ENCODE measurements around the gene BIRC7.

Gene BIRC7

DNA sequence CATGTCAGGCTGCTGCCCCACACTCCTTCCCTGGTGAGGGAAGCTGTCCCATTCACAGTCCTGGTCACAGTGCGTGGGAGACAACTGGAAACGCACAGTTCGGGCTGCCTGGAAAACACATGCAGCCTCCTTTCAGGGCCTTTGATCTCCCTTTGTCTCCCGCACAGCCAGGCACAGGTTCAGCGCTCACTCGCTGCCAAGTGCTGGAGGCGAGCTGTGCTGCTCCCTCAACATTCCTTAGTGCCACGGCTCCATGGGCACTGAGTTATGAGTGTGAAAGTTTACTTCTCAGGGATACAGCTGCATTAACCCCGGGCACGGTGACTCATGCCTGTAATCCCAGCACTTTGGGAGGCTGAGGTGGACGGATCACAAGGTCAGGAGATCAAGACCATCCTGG lies 28.8 kb upstream of the BIRC7 start:
- no peak for DNase-seq (ENCODE audit: low spot score)

DNA sequence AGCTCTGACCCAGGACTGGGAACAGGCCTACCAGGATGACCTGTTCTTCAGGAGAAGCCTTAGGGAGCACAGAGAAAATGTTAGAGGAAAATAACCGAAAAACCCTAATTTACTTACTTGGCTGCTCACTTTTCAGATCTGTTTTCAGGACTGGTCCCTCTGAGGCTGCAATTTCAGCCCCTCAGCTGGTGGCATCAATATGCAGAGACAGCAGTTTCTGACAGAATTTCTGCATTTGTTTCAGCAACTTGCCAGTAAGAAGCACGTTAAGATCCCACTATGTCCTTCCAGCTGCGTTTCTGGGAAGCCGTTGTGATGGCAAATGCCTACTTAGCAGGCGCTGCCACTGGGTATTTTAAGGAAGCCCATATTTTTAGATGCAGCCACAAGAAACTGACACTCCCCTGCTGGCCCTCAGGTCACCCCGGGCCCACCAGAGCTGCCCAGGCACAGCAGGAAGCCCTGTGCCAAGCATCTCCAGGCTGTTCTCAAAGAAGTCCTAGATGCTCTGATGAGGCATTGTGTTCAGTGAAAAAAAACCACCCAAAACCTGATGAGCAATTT lies 27.3 kb upstream of the BIRC7 start:
- DNase-seq (ENCODE audit: low spot score): no peak

DNA sequence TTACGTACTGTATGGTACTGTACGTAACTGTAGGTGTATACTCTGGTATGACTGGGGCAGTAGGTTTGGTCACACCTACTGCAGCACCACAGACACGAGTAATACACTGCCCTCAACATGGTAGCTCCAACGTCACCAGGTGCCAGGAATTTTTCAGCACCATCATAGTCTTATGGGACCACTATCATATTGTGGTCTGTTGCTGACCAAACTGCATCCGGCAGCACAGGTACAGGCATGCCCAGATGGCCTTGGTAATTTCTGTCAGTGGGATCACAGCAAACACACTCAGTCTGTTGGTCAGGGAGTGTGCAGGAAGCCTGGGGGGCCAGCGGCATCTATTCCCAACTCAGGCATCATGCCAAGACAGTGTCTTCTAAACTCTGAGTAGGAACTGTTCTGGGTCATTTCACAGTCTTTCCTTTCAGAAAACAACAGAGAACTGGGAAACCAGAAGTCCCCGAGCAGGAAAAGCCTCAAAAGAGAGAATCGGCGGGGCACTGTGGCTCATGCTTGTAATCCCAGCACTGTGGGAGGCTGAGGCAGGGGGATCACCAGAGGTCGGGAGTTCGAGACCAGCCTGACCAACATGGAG lies 25.6 kb upstream of the BIRC7 start:
- DNase-seq (ENCODE audit: low spot score): no peak

DNA sequence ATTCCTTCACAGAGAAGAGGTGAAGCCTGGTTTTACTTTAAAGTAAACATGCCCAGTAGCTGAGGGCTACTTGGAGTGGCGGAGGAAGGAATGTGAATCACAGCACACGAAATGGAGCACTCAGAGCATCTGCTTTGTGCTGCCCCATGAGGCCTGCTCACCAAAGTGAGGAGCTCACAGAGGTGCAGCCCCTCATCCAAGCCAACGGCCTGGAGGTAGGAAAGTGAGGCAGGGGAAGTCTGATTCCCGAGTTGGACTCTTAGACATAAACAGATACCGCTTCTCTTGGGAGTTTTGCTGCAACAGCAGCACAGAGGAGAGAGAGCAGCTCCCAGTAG lies 23.3 kb upstream of the BIRC7 start:
- no peak for DNase-seq (ENCODE audit: low spot score)

DNA sequence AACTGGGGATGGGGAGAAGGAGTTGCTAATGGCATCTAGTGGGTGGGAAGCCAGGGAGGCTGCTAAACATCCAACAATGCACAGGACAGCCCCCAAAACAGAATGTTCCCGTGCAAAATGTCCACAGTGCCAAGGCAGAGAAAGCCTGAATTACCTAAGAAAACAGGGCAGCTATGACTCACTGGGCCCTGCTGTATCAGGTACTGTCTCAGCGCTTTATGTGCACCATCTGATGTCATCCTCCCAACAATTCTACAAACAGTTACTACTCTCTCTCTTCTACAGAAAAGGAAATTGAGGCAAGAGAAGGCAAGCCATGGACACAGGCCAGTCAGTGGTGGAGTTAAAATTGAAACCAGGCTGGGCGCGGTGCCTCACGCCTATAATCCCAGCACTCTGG lies 22.9 kb upstream of the BIRC7 start:
- DNase-seq (ENCODE audit: low spot score): no peak

DNA sequence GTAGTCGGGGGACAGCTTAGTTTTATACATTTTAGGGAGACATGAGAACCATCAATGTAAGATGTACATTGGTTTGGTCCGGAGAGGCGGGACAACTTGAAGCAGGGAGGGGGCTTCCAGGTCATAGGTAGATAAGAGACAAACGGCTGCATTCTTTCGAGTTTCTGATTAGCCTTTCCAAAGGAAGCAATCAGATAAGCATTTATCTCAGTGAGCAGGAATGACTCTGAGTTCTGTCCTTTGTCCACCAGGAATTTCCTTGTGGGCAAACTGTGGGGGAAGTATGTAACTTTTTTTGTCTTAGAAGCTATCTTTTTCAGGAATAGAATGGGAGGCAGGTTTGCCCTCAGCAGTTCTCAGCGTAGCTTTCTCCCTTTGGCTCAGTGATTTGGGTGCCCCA lies 21.2 kb upstream of the BIRC7 start:
- no peak for DNase-seq (ENCODE audit: low spot score)

DNA sequence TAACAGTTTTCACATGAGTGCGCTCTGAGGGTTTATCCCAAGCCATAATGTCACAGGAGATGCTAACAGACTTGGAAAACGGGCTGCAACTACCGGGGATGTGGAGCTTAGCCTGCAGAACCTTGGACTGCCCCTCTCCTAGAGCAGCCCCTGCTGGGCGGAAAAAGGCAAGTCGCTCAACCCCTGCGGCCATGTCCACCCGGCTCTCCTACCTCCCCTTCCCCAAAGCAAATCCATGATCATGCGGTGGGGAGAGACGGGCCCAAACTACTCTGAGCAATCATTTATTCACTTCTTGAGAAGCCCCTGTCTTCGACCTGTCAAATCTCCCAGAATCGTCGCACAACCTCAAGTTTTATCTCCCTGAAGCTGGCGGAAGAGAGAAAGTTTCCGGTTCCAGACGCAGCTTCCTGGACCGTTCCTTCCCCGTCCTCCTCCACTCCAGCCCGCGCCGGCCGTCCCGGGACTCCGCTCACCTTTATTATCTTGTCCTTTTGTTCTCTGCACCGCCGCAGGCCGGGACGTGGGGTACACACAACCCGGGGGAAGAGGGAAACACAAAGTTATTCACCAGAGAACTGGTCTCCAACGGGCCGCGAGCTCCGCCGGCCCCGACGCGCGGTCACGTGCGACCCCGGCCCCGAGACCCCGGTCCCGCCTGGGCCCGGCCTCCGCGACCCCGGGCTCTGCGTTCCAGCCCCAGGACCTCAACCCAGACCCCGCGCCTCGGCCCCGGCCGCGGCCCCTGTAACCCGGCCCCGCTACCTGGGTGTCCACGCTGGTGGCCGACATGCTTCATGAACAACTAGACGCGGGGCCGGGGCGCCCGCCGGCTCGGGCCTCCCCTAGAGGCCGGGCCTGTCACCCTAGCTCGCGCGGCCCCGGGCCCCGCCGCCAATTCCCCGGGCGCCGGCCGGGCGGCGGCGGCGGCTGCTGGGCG lies 20.3 kb upstream of the BIRC7 start:
- peak; percentile 55 for DNase-seq (ENCODE audit: low spot score)

DNA sequence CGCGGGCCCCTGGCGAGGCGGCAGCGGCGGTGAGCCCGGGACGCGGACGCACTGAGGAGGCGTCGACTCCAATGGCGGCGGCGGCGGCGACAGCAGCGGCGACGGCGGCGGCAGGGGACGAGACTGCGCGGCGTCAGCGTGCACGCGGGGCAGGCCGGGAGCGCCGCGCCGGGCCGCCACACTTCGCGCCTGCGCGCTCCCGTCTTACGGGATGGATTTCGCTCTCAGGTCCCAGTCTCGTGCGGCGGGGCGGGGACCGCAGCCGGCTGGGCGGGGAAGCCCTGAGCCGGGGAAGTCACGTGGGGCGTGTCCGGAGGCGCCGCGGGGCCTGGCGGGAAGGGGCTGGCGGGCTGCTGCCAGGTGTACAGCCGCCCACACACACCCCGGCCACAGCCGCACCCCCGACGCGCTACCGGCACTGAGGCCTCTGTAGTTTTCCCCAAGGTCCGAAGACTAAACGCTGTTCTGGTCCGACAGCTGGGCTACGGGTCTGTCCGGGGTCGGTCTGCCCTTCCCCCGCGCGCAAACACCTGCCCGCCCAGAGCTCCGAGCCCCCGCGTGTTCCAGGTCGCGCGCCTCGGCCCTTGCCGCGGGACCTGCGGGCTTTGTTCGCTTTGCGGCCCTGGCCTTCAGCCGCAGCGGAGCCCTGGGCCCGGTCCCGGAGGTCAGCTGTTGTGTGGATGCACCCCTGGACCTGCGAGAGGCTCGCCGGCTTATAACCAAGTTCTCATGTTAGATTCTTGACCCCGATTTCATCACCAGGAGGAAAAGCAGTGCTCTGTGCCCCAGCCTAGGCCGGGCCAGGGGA lies 19.5 kb upstream of the BIRC7 start, which contains the start of gene YTHDF1:
Gene YTHDF1, minus strand, starts transcription at position 91 of the 808 bp plus-strand sequence. CDS start 239 bp downstream, outside the sequence.
- peak; percentile 96 for DNase-seq (ENCODE audit: low spot score)

DNA sequence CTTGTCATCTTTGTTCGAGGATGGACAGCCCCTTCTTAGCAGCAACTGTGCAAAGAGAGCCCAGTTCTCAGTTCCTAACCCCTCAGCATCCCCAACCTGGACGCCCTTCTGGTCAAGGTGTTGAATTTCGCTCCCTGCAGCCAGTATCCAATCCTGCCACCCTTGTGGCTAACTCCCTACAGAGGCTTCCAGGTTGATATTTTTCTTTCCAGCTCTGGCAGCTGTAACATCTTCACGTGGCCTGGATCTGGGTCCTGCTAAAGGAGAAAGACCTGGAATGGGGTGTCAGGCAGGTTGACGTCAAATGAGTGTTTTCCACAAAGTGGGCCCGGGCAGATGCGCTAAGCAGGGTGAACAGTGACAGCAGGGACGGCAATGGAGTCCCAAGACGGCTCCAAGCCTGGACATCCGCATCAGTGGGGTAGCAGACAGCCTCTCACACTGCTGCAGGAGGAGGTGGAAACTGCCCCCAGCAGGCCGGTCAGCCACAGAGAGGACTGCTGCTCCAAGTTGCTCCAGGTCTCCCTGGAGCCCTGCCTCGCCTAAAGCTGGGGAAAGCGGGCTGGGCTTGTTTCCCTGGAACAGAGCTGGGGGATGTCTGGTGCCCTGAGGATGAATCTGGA lies 18.7 kb upstream of the BIRC7 start:
- DNase-seq (ENCODE audit: low spot score): no peak

DNA sequence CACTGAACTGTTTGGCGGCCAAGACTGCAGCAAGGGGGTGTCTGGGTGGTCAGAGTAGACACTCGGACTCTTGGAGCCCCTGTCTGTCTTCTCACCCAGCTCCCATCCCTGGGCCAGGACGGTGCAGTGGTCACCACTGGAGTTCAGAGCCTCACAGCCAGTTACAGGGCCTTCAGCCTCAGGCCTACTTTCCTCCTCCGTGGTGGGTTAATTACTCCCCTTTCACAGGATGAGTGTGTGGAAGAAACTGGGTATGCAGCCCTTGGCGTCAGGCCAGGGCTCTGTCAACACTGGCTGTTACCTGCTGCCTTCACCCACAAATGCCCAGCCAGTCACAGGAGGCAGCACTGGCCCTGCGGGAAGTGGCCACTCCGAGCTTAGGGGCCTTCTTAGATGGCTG lies 18.0 kb upstream of the BIRC7 start:
- DNase-seq (ENCODE audit: low spot score): no peak

DNA sequence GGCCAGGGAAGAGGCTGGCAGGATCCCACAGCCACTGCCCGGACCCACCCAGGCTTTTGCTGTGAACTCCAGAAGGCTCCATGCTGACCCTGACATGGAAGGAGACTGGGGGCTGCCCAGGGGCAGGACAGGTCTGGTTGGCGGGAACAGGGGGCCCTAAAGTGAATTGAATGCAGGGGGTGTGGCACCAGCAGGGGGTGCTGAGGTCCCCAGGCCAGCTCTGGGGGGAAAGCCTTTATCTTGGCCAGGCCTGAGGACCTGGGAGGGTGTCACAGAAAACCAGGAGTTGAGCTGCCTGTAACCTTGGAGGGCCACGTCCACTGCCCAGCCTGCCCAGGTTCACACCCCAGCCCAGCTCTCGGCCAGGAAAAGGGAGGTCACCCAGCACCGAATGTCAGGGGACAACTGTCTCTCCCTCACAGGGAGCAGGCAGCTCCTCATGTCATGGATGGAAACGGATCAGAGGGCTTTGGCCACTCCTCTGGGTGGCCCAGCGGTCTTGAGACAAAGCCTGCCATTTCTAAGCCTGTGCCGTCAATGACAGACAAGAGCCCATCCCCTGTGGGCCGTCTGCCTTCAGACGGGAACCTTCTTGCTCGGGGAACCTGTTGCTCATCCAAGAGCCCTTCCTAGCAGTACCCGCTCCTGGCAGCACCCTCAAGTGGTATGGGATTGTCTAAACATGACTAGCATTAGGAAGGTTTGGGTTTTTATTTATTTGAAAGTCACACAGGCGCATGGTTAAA lies 16.8 kb upstream of the BIRC7 start:
- DNase-seq (ENCODE audit: low spot score): no peak

DNA sequence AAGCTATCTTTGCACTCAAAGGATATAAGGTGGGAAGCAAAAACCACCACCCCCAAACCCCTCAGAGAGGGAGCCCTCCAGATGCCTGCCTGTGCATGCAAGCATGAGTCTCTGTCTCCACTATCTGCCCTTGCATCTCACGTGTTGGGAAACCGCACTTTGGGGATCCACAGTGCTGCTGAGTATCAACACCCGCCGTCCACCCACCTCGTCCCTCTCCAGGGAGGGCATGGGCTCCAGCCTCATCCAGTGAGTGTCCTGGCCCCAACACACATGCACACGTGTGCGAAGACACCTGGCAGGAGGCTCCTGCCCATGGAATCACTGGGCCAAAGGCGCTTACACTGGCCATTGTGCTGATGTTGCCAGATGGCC lies 16.3 kb upstream of the BIRC7 start:
- no peak for DNase-seq (ENCODE audit: low spot score)

DNA sequence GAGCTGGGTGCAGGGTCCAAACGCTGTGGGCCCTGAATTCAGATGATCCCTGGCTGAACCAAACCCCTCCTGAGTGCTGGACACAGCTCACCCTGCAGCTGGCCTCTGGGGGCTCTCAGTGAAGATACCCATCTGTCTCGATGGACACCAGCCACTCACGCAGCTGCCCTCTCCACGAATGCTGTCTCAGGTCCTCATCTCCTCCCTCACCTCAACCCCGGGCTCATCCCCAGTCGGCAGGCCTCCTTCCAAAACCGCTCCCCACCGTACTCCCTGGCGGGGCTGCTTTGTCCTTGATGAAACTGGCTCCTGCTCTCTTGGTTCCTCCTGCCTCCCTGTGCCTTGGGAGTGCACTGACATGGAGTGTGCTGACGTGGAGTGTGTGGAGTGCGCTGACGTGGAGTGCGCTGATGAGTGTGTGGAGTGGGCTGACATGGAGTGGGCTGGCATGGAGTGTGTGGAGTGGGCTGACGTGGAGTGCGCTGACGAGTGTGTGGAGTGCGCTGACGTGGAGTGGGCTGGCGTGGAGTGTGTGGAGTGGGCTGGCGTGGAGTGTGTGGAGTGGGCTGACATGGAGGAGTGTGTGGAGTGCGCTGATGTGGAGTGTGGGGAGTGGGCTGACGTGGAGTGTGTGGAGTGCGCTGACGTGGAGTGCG lies 15.7 kb upstream of the BIRC7 start:
- no peak for DNase-seq (ENCODE audit: low spot score)

DNA sequence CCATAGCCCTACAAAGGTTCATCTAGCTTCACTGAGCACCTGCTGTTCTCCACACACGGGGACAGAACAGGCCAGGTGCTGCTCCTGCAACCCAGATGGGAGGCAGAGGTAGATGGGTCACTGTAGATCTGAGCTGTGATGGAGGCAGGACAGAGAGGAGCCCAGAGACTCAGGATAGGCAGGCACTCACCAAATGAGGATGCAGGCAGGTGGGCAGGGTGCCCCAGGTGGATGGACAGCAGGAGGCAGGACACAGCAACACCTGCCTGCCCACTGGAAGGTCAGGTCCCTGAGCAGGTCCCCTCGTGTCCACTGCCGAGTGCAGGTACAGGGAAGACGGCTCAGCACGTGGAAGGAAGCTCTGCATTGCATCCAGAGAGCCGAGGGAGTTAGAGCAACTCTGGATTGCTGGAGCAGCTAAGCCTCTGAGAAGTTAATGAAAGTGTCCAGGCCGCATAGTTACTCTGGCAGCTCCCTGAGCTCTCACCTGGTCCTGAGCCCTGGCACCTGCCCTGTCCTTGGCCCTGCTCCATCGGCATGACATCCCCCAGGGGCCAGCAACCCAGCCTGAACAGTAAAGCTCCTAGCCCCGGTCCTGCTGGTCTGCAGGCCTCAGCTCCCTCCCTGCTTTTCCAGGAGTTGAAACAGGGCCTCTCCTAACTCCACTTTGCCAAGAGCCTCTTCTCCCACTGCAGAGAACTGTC lies 14.9 kb upstream of the BIRC7 start:
- no peak for DNase-seq (ENCODE audit: low spot score)

DNA sequence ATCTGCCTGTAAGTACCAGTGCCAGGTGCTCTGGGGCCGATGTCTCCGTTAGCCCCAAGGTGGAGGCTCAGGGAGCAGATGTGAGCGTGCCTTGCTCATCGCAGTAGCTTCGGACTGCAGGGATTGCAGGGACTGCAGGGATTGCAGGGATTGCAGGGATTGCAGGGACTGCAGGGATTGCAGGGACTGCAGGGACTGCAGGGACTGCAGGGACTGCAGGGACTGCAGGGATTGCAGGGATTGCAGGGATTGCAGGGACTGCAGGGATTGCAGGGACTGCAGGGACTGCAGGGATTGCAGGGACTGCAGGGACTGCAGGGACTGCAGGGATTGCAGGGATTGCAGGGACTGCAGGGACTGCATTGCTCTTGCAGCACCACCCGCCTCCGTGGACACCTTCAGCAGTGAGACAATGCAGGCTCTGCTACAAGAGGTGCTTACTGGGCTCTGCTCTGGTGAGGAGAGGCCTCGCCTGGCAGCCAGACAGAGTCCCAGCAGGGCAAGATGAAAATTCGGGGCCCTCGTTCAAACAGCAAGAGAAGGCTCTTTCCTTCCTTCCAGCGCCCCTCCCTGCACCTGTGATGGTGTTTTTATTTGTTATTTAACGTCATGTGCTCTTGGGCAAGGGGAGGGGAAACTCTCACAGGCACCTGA lies 14.2 kb upstream of the BIRC7 start:
- DNase-seq (ENCODE audit: low spot score): peak; percentile 24

DNA sequence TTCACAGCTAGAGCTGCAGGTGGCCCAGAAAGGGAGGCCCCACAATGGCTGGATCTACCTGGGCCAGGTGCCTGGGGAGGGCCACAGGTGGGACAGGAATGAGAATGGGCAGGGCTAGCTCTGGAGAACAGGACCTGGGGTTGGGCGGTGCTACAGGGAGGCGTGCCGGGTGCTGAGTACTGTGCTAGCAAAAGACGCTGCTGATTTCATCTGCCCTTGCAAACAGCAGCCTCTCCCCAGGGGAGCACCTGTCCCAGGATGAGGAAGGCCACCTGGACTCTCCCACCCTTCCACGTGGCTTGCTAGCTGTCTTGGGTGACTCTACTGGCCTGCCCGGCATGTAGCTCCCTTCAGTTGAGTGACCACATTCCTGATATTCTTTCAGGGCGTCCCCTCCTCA lies 13.2 kb upstream of the BIRC7 start:
- DNase-seq (ENCODE audit: low spot score): no peak

DNA sequence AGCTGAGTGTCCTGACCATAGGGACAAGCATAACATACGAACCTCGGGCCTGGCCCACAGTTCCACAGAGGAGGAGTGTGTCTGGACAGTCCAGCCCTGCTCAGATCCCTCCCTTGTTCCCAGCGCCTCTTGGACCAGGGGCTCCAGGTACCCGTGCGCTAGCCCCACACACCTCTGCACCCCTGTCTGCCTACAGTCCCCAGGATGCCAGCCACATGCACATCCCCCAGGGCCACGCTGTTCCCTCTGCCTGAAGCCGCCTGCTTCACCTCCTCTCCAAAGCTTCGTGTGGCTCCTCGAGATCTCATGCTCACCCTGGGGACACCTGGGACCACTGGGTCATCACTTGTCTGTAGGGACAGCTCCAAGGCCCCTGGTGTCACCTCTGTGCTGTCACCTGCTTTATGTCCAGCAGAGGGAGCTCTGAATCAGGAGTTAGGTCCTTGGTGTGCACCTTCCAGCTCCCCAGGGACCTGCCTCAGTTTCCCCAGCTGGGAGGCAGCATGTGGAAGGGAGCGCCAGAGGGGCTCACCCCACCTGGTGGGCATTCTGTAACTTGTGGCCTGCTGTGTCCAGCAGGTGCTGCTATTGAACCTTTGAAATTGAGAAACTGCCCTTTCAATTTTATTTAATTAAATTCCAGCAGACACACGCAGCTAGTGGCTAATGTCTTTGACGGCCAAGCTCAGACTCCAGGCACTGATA lies 12.4 kb upstream of the BIRC7 start:
- DNase-seq (ENCODE audit: low spot score): peak; percentile 70

DNA sequence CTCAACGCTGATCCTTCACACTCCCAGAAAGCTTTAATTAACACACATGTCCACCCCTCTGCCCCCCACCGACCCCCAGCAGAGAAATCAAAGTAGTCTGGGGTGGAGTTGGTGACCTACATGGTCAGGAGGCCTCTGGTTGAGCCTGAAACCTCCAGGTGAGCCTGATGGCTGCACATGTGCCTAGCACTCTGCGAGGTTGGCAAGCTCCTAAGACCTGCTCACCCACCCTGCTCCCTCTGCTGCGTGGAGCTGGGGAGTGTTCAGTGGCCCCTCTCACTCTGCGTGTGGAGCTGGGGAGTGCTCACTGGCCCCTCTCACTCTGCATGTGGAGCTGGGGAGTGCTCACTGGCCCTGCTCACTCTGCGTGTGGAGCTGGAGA lies 11.9 kb upstream of the BIRC7 start:
- no peak for DNase-seq (ENCODE audit: low spot score)
